ENCODE data around the gene MYL7. TPM values are rescaled to one million over a fixed set of nuclear protein-coding genes. Genes with fewer than 3 reads are reported as not detected.

MYL7 gene
- total and polyA plus RNA-seq, 2 donors (not counting 3 experiments of a cell fraction or from before 2014, with no cell fraction given) = not detected

- no peak for FAIRE-seq
- Histone ChIP-seq H3K79me2 (ENCODE audit: control insufficient read depth, insufficient read depth, low read length) (no peaks in the 10 kb centered on the region), H3K4me1 (ENCODE audit: control insufficient read depth, extremely low read depth, insufficient read depth, low read length) (no peaks in the 10 kb centered on the region), H3K9me3 (replicated peaks; ENCODE audit: control insufficient read depth, insufficient read depth, low read length) (no peaks in the 10 kb centered on the region), H4K20me1 (replicated peaks; ENCODE audit: control insufficient read depth, extremely low read depth, insufficient read depth, low read length) (no peaks in the 10 kb centered on the region), H3K4me2 (ENCODE audit: insufficient read depth, low read length) (no peak overlapping the region), H3K27me3 (ENCODE audit: control insufficient read depth in 2 of 2, insufficient read depth in 2 of 2, low read length in 2 of 2) (peaks cover 0 to 3% of the 10 kb centered on the region in 2 experiments), H3K4me3 (replicated peaks in 1 of 3; ENCODE audit: insufficient read depth in 1 of 3, low read depth in 1 of 3, low read length in 3 of 3) (no peak overlapping the region), H3K27ac (ENCODE audit: insufficient read depth, low read depth, low read length) (no peak overlapping the region), H3K36me3 (ENCODE audit: control insufficient read depth in 2 of 2, extremely low read depth in 1 of 2, insufficient read depth in 2 of 2, low read length in 2 of 2) (no peaks in the 10 kb centered on the region), H3K9ac (replicated peaks; ENCODE audit: extremely low read depth, insufficient read depth, low read length) (no peak overlapping the region), H3K9me1 (replicated peaks; ENCODE audit: control insufficient read depth, extremely low read depth, insufficient read depth, low read length) (no peaks in the 10 kb centered on the region), H2AFZ (ENCODE audit: low read depth, low read length) (no peak overlapping the region)
- ChIA-PET CTCF (interaction anchor here (0.7 to 3.3 kb wide), 4 partner anchors 9 to 65 kb away, joined by 3 to 11 read pairs (median 3); partner anchors contain the start of gene POLD2), POLR2A (no interaction called here)
- intact Hi-C loops (cut with micrococcal nuclease) (no loop called here), dilution Hi-C loops (cut with MboI; ENCODE audit: extremely low pct_ligation_motif_present, low sequenced_read_pairs) (no loop called here)
- TF ChIP-seq JUN (IDR thresholded peaks at IDR 0.05; ENCODE audit: borderline replicate concordance, insufficient read depth, insufficient read length, low read depth) = no peak
- TF ChIP-seq POLR2A (IDR thresholded peaks at IDR 0.05; ENCODE audit: low read depth, low read length) = no peak
- TF ChIP-seq POLR2AphosphoS5 (IDR thresholded peaks at IDR 0.05; ENCODE audit: insufficient read depth, low read depth, low read length) = no peak
- no peak for TF ChIP-seq FOS (IDR thresholded peaks at IDR 0.05; ENCODE audit: borderline replicate concordance, insufficient read depth, low read length)
- TF ChIP-seq, protein P1, sequence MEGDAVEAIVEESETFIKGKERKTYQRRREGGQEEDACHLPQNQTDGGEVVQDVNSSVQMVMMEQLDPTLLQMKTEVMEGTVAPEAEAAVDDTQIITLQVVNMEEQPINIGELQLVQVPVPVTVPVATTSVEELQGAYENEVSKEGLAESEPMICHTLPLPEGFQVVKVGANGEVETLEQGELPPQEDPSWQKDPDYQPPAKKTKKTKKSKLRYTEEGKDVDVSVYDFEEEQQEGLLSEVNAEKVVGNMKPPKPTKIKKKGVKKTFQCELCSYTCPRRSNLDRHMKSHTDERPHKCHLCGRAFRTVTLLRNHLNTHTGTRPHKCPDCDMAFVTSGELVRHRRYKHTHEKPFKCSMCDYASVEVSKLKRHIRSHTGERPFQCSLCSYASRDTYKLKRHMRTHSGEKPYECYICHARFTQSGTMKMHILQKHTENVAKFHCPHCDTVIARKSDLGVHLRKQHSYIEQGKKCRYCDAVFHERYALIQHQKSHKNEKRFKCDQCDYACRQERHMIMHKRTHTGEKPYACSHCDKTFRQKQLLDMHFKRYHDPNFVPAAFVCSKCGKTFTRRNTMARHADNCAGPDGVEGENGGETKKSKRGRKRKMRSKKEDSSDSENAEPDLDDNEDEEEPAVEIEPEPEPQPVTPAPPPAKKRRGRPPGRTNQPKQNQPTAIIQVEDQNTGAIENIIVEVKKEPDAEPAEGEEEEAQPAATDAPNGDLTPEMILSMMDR (IDR thresholded peaks at IDR 0.05; ENCODE audit: extremely low read depth in 1 of 2, insufficient read depth in 1 of 2, low read depth in 1 of 2, low read length in 2 of 2) = no peak
- TF ChIP-seq MAX (IDR thresholded peaks at IDR 0.05; ENCODE audit: insufficient read depth, insufficient read length) = no peak
- TF ChIP-seq MYC (IDR thresholded peaks at IDR 0.05; ENCODE audit: low read depth, low read length) = no peak
- no peak for TF ChIP-seq EZH2 (IDR thresholded peaks at IDR 0.05; ENCODE audit: borderline replicate concordance, low read depth, low read length, severe bottlenecking)
- BruUV-seq (replicated peaks) = no TSS peak
- DNase-seq (ENCODE audit: low read depth, low spot score) = no peak
Measured at GRCh38 chr7:44131173-44132029, 9.7 kb downstream of the MYL7 start.

All from endothelial cell of umbilical vein (primary cell).